Measurements from ENCODE around the gene THRA.

THRA gene

DNA sequence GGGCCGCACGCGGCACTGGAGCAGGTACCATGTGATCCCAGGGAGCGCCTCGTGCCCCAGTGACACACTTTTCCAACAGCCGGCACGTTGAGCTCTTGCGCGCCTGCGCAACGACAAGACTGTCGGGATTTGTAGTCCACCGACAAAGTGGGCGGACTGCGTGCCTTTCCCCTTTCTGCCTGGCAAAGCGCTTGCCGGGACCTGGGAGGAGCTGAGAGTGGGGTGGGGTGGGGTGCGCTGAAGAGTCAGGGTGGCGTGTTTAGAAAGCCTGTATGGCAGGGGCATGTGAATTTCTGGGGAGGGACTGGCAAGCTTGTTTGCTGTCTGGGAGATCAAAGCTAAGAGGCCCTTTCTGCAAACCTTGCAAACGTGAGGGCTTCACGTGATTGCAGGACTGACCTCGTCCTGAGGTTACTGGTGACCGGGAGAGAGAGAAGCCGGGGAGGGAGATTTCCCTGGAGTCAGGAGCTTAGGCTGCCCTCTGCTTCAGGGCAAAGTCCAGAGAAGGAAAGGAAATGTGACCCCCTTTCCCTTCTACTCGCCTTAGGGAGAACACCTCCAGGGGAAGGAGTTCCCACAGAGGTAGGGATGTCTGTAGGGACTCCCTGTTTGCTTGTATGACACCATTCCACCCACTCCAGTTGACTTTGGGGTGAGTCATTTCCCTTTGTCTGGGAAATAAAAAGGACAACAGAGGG is 38.1 kb downstream of the THRA start:
- TF ChIP-seq, protein P1, sequence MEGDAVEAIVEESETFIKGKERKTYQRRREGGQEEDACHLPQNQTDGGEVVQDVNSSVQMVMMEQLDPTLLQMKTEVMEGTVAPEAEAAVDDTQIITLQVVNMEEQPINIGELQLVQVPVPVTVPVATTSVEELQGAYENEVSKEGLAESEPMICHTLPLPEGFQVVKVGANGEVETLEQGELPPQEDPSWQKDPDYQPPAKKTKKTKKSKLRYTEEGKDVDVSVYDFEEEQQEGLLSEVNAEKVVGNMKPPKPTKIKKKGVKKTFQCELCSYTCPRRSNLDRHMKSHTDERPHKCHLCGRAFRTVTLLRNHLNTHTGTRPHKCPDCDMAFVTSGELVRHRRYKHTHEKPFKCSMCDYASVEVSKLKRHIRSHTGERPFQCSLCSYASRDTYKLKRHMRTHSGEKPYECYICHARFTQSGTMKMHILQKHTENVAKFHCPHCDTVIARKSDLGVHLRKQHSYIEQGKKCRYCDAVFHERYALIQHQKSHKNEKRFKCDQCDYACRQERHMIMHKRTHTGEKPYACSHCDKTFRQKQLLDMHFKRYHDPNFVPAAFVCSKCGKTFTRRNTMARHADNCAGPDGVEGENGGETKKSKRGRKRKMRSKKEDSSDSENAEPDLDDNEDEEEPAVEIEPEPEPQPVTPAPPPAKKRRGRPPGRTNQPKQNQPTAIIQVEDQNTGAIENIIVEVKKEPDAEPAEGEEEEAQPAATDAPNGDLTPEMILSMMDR (conservative IDR thresholded peaks at IDR 0.05), result no peak
- peak overlapping the region; percentile 75 for H3K27ac ChIP-seq

DNA sequence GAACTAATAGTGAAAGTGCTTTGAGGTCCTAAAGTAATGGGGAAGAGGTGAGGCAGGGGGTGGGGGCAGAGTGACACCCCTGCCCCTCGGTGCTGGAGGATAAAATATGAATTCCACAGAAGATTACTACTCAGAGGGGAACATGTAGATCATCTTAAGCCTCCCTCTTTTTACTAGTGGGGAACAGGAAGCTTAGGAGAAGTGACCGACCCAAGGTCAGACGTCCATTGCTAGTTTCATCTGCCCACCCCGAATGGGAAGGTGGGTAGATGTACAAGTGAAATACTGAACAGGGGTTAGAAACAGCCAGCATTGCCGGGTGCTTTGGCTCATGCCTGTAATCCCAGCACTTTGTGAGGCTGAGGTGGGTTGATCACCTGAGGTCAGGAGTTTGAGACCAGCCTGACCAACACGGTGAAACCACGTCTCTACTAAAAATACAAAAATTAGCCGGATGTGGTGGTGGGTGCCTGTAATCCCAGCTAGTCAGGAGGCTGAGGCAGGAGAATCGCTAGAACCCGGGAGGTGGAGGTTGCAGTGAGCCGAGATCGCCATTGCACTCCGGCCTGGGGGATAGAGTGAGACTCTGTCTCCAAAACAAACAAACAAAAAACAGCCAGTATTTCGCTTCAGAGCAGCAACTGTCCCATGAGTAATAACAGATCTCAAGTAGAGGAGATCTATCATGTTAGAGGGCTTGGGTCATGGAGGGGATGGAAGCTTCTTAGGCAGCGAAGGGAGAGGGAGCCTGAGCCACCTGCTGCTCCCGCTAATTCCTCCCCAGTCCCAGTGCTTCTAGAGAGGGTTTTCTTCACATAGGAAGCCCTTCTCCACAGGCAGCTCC is 38.8 kb downstream of the THRA start:
- TF ChIP-seq, protein P1 (conservative IDR thresholded peaks at IDR 0.05), result no peak
- H3K27ac ChIP-seq, result peak overlapping the region; percentile 75

DNA sequence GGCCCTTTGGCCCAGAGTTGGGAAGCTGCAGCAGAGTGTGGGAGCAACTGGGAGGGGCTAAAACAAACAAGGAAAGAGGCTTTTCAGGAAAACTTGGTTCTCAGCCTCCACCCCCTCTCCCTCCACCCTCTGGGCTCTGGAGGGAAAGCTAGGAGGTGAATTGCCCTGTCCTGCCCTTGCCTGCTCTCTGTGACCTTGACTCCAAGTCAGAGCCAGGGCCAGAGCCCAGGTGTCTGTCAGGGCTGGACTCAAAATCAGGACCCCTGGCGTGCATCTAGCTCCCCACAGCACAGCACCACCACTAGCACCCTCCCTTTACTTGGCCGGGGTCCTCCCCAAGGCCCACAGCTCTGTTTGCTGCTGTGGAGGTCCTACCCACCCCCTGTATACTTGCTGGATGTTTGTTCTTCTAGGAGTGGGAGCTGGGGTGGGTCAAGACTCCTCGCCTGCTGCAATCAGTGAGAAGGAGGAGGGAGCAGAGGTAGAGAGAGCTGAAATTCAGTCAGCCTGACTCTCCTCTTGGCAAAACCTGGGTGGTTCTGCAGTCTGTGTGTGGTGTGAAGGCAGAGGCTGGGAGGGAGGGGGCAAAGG is 40.4 kb downstream of the THRA start:
- H3K27ac ChIP-seq, result no peak overlapping the region
- TF ChIP-seq, protein P1 (conservative IDR thresholded peaks at IDR 0.05), result no peak

DNA sequence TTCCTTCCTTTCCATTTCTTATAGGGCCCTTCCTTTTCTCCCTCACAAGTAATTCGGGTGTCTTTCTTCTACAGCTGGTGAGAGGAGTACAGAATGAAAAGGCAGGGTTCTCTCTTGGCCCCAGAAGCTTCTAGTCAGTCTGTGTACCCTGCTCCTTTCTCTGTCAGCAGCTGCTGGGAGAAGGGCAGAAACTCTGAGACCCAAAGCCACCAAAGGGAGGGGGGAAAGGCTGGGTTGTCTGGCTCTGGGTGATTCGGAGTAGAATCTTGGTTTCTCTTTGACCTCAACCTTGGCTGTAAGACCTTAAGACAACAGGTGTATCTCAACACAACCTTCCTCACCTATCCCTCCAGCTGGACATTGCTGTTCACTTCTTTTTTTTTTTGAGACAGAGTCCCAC is 40.9 kb downstream of the THRA start:
- H3K27ac ChIP-seq, result no peak overlapping the region
- TF ChIP-seq, protein P1 (conservative IDR thresholded peaks at IDR 0.05), result no peak

DNA sequence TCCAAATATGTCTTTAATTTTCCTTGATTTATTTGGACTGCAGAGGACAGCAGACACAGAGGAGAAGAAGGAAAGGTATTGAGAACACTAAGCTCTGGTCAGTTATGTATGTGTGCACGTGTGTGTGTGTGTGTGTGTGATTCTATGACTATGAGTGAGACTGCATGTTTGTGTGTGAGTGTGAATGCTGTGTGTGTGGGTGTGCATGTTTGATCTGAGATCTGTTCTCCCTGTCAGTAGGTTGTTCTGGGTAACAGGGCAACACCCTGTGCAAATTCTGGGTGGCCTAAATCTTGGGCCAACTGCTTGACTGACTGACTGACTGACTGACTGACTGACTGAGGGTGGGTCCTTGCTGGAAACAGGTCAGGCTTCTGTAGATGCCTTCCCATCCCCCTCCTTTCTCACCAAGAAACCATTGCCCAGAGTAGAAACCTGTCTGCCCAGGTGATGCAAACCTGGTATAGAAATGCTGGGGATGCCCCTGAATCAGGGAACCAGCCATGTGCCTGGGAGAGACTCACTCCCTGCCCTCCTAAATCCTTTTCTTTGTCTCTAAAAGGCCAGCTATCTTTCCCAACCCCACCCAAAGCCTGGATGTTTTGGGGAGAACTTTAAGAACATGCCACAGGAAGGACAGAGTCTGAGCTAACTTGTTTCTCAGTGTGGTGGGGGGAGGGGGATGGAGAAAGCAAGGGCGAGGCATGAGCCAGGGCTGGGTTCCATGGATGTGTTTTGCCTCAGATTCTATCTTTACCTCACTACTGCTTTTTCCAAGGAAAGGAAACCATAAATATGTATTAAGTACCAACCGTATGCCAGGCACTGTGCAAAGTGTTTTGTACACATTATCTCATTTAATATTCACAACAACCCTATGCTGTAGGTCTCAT is 42.1 kb downstream of the THRA start:
- H3K27ac ChIP-seq, result no peak overlapping the region
- TF ChIP-seq, protein P1 (conservative IDR thresholded peaks at IDR 0.05), result no peak

DNA sequence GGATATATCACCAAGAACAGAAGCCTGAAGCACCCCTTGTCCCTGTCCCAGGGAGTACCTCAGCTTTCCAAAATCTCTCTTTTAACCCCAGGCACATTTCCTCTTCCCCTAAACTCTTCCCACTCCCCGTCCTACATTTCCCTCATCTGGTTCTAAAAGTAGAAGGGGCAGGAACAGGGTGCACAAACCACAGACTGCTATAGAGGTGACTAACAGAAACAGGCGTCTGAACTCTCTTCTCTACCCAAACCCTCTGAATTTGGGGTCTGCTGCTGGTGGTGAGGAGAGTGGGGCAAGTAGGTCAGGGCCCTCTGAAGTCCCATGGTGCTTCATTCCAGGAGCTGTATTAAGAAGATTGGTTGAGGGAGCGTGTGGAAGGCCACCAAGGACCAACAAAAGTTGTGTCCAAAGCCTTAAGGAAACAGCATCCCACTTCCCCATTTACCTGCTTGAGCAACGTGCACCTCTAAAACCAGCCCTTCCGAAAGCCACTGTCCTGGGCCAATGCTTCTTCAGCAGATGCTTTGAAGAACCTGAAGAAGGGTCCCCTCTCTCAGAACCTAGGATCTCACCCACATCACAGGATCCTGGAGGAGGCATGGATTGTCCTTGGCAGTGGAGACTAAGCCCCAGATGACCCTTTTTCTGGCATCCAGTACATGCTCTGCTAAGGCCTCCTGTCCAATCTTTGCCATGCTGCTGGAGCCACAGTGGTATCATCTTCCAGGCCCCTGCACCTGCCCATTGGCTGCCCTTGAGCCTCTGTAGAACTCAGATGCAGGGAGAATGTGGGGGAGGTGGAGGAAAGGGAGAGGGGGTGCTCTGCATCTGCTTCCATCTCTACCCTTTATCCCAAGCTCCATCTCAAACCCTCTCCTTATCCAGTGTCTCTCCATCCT is 43.3 kb downstream of the THRA start:
- no peak overlapping the region for H3K27ac ChIP-seq
- TF ChIP-seq, protein P1 (conservative IDR thresholded peaks at IDR 0.05), result no peak

Measured in VCaP (cell line).